HG03095 (cell line): Measurements from ENCODE around the gene CCIN.
"Not testable (repeated sequence)": the region's sequence is repeated elsewhere in the genome, so short reads cannot be mapped to it uniquely, and the experiment has no call there.

Experiments used
- ATAC-seq: cut with Tn5 transposase; IDR thresholded peaks from one replicate; pipeline ENCODE4 v1.9.1; 2021; ENCODE audit warnings: moderate library complexity; ENCODE audit not compliant: unreplicated experiment

CCIN gene

GRCh38 chr9:36169166-36169565 is at the start of gene CCIN:
TSS of gene CCIN (plus strand) at chr9:36169388. CDS start at chr9:36169503, 115 bp downstream.
- ATAC-seq = no peak

DNA sequence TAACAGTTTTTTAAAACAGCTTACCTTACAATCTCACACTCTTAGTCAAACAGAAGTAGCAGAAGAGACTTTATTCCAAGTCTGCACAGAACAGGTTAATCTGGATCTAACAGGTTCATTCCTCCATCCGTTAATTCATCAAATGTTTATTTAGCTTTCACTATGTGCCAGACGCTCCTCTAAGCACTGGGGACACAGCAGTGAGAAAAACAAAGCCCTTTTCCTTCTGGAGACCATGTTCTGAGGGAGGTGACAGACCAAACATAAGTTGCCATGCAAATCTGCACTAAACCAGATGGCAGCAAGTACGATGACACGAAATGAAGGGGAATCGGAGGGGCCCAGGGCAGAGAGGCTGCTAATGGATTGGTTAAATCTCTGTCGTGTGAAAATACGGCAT is 49.7 kb upstream of the CCIN start:
- no peak for ATAC-seq

DNA sequence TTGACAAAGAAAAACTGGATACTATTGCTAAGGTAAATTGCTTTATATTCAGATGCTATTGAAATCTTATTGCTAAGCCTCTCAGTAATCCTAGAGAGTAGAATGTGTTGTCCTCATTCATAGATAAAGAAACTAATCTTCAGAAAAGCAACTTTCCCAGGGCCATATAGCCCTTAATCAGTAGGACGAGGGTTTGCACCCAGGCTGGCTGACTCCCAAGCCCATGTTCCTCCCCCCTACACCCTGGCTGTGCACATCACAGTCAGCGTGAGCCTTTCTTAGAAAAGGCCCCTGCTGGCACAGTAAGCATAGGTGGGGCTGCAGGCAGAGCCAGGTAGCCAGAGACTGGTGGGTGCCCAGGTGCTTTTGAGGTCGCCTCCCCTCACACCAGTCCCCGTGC is 48.5 kb upstream of the CCIN start:
- ATAC-seq = no peak

DNA sequence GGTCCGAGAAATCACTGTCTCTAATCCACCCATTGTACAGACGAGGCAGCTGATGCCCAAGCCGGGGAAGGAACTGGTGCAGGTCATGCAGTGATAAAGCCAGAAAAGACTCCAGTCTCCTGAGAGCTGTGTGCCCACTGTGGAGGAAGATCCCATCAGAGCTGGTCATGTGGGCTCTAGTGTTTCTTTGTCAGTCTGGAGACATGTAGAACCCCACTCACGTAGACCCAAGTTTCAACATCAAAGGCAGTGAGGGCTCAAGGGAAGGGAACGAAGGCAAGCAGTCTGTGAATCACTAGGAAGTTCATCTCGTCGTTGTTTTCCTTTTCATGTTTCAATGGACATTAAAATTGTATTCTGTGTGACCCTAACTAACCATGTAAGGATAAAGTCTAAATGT is 47.2 kb upstream of the CCIN start:
- ATAC-seq = no peak

- ATAC-seq = no peak
These were observed 45.7 kb upstream of the CCIN start for GRCh38 chr9:36123515-36123914.

GRCh38 chr9:36125062-36125855 is 43.9 kb upstream of the CCIN start:
- no peak for ATAC-seq

DNA sequence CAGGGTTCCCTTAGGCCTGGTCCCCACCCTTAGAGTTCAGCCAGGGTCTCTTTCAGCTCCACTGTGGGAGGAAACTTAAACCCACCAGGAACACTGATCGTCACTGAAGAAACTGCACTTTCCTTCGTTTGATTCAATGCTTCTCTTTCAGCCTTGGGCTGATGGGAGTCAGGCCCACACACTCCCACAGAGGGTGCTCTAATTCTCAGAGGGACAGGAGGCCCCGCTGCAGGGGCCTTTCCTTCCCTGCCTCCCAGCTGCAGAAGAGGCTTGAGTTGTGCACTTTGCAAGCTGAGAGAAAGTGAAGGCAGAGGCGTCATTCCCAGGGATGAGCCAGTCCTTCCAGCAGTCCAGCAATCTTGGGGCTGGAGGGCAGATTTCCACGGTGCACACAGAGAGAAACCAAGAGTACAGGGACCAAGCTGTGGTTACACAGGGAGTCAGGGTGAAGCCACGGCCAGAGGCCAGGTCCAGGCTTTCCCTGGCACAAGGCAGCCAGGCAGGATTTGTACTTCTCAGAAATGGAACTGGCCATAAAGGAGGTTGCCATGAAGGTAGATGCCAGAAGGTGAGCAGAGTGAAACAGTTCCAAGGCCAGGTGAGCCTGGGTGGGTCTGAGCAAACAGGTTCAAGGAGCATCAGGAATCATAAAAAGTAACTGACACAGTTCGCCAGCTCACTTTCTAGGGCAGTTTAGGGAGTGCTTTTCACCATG is 43.0 kb upstream of the CCIN start:
- ATAC-seq = no peak

DNA sequence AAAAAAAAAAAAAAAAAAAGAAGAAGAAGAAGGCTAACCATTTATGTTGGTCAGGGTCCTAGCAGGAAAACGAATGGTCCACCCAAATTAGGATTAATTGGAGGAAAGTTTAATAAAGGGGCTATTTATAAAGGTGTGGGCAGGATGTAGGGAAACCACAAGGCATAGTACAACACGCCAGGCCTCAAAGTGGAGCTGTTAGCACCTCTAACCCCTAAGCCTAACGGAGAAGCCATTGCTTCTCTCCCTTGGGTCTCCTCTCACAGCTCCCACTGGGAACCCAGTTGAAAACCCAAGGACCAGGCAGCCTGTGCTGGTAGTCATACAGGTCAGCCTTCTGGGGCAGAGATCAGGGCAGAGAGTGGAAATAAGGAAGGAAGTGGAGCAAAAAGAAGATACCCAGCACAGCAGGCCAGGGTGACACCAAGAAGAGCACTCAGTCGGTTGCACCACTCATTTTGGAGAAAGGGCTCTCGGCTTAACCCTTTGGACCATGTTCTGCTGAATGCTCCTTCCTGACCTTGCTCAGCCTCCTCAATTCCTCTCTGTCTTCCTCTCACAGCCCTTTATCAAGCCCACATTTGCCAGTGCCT is 41.4 kb upstream of the CCIN start:
- no peak for ATAC-seq

GRCh38 chr9:36128349-36128748 is 40.8 kb upstream of the CCIN start:
- no peak for ATAC-seq

GRCh38 chr9:36129139-36129538 is 40.0 kb upstream of the CCIN start:
- no peak for ATAC-seq

GRCh38 chr9:36131666-36132065 is 37.5 kb upstream of the CCIN start:
- not testable (repeated sequence) for ATAC-seq

- no peak for ATAC-seq
These were observed 37.1 kb upstream of the CCIN start for GRCh38 chr9:36132086-36132485.

DNA sequence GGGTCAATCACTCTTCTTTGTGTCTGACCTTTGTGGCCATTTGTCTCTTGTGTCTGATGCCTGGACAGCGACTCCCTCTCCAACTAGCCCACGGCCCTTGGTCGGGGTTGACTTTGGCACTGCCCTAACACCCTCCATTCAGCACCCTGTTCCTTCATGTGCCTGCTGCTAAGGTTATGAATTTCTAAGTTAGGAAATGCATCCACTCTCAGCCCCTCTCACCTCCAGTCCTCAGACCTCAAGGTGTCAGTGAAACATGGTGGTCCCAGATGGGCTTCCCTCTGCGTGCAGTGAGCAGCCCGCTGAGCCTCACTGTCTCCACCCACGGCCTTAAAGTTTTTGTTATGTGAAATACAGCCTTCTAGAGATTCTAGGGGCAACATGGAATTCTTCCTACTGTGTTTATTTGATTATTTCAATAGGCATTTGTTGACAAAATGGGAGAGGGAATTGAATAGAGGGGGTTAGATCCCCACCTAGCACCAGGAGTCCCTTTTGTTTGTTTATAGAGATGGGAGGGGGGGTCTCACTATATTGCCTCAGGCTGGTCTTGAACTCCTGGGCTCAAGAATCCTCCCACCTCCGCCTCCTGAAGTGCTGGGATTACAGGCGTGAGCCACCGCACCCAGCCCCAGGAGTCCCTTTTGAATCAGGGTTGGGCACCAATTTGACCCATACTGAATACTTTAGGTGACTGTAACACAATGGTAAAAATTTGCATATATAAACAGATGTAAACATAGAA is 34.3 kb upstream of the CCIN start:
- ATAC-seq = no peak

- no peak for ATAC-seq
These were observed 33.4 kb upstream of the CCIN start for GRCh38 chr9:36135741-36136271.

DNA sequence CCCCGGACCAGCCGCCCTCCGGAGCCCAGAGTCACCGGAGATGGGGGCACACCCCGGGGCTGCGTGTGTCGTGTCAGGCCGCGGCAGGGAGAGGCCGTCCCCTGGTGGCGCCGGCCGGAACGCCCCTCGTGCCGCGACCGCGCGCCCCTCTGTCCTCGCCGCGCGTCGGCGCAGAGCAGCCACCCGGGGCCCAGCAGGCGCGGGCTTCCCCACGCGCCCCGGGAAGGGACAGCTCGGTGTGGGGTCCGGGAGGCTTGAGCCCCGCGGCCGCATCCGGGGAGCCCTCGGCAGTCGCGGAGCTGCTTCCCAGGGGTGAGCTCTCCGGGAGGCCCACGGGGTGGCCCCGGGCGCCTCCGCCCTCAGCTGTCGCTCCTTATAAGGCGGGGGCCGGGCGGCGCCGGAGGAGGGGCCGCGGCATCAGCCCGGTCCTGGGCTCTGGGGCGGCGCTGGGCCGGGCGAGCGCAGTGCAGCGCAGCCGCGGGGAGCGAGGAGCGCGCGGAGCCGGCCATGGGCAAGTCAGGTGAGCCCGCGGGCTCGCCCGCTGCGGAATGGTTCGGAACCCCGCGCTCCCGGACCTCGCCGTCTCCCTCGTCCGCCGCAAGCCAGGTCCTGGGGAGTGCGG is 32.8 kb upstream of the CCIN start, which contains the start of gene GLIPR2:
GLIPR2 (plus strand) TSS at position 462 of the 622 bp plus-strand sequence; CDS start at position 508, 46 bp downstream.
- peak; percentile 95 for ATAC-seq

DNA sequence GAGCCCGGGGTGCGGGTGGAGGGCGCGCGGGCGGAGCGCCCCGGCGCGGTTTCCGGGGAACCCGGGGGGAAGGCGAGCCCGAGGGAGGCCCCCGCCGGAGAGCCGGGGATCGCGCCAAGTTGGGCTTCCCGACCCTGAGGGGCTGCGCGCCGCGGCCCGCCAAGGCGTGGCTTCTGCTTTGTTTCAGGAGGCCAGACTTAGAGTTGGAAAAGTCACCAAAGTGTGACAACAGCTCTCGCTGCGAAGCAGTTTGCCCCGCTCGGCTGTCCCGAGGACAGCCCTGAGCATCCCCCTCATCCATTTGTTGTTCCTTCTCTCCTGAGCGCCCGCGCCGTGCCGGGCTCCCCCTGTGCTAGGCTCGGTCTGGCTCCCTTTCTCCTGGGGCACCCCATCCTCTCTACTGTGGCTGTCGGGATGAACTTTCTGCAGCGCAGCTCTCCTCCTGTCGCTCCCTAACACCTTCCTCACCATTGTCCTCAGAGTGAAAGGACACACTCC is 32.2 kb upstream of the CCIN start:
- ATAC-seq = peak; percentile 36

DNA sequence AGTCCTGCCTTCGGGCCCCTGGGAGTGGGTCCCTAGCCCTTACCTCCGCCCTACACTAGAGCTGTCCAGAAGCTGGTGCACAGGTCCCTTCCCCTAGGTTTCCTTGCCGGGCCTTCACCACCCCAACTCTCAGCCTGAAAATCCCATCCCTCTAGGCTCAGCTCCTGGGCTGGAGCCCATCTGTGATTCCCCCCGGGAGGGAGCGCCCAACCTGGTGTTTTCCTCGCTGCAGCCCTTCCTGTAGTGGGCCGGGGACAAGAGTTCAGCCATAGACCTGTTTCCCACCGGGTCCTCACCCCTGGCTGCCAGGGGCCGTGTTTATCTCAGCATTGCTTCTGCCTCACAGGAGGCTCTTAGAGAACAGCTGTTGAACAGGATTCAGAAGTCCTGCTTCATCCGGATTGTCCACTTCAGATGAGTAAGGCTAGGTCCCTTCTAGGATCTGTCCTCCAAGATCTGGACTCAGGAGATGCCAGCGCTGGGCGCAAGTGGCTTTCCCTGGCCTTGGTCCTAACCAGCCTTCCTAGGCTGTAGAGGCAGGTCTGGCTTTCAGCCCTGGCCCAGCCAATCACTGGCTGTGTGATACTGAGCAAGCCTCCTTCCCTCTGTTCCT is 31.7 kb upstream of the CCIN start:
- ATAC-seq = no peak

DNA sequence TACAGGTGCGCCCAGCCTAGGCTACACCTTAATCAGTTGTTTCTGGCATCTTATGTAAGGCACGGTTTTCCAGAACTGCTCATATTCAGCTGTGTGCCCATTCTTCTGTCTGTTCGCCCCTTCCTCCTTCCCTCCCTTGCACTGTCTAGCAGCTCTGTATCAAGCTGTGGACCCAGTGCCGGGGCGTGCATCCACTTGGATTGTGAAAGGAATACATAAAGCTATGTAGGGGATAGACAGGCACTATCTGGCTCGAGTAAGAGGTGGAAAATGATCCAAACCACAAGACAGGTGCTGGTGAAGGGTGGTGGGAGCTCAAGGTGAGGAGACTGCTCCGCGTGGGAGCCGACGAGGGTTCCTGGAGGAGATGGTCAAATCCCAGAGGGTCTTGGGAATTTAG is 30.7 kb upstream of the CCIN start:
- no peak for ATAC-seq

- ATAC-seq = no peak
These were observed 30.3 kb upstream of the CCIN start for GRCh38 chr9:36138901-36139300.
